SHP77 (cell line): ENCODE data around the gene ZNHIT1.
"Not testable (repeated sequence)": the region's sequence is repeated elsewhere in the genome, so short reads cannot be mapped to it uniquely, and the experiment has no call there.

Source experiments
- DNase-seq, 2 experiments: peaks; one replicate each; lab custom pipeline; 2025; lab: John Stamatoyannopoulos, UW

Gene ZNHIT1

GRCh38 chr7:101186844-101187428, 31.0 kb upstream of the ZNHIT1 start:
- no peak for DNase-seq

- DNase-seq = no peak
Observed at GRCh38 chr7:101189109-101189508, 28.9 kb upstream of the ZNHIT1 start.

GRCh38 chr7:101195884-101196283, 22.1 kb upstream of the ZNHIT1 start:
- DNase-seq = no peak

GRCh38 chr7:101197991-101198390, 20.0 kb upstream of the ZNHIT1 start:
- no peak for DNase-seq

GRCh38 chr7:101198476-101198875, 19.5 kb upstream of the ZNHIT1 start:
- DNase-seq = no peak

- not testable (repeated sequence) for DNase-seq
Observed at GRCh38 chr7:101199522-101199921, 18.4 kb upstream of the ZNHIT1 start.

GRCh38 chr7:101200504-101200861, 17.5 kb upstream of the ZNHIT1 start:
- DNase-seq = no peak

- DNase-seq = no peak
Observed at GRCh38 chr7:101200862-101201599, 16.9 kb upstream of the ZNHIT1 start, which contains the start of gene MOGAT3. MOGAT3 (minus strand) TSS chr7:101201036; CDS start chr7:101200854, 182 bp downstream.

DNA sequence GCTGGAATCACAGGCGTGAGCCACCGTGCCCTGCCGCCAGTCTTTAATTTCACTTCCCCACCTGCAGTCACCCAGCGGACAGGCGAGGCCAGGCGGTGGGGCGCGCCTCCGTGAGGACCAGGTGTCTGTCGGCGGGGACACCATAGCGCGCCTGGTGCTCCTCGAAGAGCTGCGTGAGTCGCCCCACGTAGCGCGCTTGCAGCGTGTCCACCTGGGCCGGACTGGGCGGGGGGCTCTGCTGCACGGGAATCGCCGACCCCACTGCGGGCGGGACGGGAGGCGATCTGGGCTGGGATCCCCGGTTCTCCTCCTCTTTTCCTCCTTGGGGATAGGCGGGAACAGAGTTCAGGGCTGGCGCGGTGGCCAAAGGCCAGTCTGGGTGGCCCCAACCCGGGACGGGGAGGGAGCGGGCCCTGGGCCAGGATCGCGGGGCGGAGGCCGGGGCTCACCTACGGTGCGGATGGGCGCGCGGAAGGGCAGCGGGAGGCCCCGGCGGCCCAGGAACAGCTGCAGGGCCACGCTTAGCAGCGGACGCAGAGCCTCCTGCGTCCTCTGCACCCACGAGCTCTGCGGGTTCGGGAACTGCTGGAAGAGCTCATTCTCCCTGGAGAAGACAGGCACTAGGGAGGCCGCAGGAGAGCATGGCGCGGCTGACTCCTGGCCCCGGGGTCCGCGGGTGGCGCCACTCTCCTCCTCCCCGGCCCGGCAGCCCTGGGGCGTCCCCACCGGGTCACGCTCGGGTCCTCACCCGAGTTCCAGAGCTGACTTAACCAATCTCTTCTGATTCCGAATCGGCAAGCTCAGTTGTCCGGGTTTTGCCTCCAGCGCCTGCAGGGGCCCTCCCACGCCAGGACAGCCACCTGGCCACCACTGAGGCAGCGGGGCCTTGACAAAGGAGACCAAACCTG, 16.0 kb upstream of the ZNHIT1 start:
- no peak for DNase-seq

- no peak for DNase-seq
Observed at GRCh38 chr7:101202603-101202918, 15.4 kb upstream of the ZNHIT1 start.

- DNase-seq = not testable (repeated sequence)
Observed at GRCh38 chr7:101203740-101204738, 13.9 kb upstream of the ZNHIT1 start.

DNA sequence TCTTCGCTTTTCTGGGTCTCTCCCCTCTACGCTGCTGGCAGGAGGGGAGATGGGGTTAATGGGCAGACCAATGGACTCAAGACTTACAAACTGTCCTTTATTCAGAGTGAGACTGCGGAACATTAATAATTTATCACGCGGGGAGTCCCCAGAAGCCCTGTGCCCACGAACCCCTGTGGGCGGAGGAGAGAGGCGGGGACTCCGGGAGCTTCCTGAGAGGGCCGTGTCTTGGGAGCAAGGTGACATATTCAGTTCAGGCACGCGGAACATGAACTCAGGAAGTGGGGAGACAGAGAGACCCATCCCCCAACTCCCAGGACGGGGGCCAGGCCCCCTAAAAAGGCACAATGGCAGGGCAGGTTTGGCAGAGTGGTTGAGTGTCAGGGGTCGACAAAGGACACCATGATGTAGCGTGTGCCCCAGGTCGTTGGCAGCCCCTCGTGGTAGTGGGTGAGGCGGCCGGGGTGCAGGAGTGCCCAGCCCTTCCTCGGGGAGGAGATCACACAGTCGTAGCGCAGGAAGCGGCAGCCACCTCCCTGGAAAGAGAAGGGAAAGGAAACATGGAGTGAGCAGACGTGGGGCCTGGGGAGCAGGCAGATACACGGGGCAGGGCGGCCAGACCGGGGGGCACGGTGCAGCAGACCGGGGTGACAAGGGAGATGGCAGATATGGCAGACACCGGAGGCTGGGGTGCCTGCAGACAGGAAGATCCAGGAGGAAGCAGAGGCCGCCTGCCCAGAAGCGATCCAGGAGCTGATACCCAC, 11.9 kb upstream of the ZNHIT1 start:
- no peak for DNase-seq

DNA sequence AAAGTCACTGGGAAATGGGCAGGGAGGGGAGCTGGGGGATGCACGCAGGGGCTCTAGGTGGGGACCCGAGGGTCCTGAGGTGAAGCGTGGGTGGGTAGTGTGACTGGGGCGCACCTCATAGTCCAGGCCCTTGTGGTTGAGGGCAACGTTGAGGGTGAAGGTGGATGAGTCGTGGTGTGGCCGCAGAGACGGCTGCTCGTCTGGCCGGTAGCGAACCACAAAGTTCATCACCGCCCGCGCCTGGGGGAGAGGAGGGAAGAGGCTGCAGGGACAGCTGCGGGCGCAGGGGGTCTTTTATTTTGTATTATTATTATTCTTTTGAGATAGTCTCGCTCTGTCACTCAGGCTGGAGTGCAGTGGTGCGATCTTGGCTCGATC, 11.3 kb upstream of the ZNHIT1 start:
- no peak for DNase-seq

DNA sequence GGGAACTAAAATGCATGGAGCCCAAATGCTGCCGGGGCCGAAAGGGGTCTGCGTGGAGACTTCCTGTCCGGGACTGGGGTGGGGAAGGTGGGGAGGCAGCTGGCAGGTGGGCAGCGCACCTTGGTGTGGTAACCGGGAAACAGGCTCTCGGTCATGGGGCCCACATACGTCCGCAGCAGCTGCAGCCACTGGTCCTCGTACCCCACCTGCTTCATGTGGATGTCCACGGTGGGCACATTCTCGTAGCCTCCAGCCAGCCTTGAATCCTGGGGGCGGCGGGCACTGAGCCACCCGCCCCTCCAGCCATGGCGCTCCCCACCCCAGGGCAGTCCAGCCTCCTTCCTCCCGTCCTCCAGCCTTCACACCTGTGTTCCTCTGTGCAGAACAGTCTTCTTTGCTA, 10.5 kb upstream of the ZNHIT1 start:
- DNase-seq = no peak

- no peak for DNase-seq
Observed at GRCh38 chr7:101208794-101209193, 9.2 kb upstream of the ZNHIT1 start.

DNA sequence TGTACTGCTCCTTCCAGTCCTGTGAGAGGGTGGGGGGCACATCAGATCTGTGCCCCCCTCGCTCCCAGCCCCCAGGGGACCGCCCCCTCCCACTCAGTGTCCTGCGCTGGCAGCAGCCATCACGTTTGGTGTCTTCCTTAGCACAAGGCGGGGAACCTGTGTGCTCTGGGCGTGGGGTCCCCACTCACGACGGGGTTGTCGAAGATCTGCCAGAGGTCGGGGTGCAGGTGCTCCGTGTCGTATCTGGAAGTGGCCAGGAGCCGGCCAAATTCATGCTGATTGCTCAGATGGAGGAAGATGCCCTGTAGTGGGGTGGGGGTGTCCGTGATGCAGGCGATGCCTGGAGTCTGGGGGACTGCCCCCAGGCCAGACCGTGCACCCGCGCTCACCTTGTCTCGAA, 7.8 kb upstream of the ZNHIT1 start:
- DNase-seq = no peak

- DNase-seq = no peak
Observed at GRCh38 chr7:101211501-101211900, 6.5 kb upstream of the ZNHIT1 start.

GRCh38 chr7:101212014-101212413, 6.0 kb upstream of the ZNHIT1 start:
- no peak for DNase-seq

DNA sequence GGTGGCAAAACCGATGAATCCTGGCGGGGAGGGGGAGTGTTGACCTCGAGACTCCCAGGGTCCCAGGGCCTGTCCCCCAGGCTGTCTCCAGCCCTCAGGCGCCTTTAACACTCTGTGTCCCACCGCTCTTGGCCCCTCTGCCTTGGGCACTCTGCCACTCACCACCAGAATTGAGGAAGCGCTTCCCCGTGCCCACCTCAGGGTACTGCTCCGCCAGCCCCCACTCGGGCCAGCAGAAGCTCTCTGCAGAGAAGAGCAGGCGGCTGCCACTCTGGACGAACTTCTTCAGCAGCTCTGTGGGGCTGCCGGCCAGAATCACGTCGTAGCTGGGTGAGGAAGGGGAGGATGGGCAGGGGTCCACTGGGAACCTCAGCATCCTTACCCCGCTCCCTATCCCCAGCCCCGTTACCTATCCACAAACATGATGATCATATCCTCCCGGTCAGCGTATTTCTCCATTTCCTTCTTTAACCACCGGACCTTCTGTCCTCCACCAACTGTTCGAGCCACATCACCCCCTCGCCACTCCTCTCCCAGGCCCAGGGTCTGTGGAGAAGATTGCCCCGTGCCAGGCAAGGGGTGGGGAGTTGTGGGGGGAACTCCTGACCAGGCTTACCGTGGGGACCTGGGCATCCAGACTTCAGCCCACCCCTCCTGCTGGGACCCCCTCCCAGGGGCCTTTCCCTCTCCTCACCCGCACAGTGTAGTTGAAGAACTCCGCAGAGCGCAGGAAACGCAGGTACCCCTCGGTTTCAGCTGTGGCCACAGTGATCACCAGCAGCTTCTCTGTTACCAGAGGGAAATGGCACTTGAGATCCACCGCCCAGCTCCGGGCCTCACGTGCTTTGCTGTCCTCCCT, 1.7 kb upstream of the ZNHIT1 start:
- DNase-seq = no peak

- no peak for DNase-seq
Observed at GRCh38 chr7:101216860-101217387, 1.0 kb upstream of the ZNHIT1 start.
